HUES6 (cell line): ENCODE measurements around the gene SLC7A4.
"Not testable (repeated sequence)": the region's sequence is repeated elsewhere in the genome, so short reads cannot be mapped to it uniquely, and the experiment has no call there.

Source experiments
- H3K27ac ChIP-seq: 2 replicates; pipeline ENCODE4 v1.7.0; 2013; ENCODE audit warnings: low read depth, mild to moderate bottlenecking, low read length, inconsistent platforms
- H3K27me3 ChIP-seq: 2 replicates; pipeline ENCODE4 v1.6.1; 2013; ENCODE audit warnings: low read length; ENCODE audit not compliant: control insufficient read depth, insufficient read depth
- H3K36me3 ChIP-seq: 2 replicates; pipeline ENCODE4 v1.6.1; 2013; ENCODE audit warnings: low read length; ENCODE audit not compliant: control insufficient read depth, insufficient read depth
- H3K4me1 ChIP-seq: 2 replicates; pipeline ENCODE4 v1.6.1; 2013; ENCODE audit warnings: low read length; ENCODE audit not compliant: control insufficient read depth, insufficient read depth
- H3K4me3 ChIP-seq: 2 replicates; pipeline ENCODE4 v1.5.1; 2013; ENCODE audit warnings: low read depth, low read length
- H3K9ac ChIP-seq: one replicate; pipeline ENCODE4 v1.6.1; 2013; ENCODE audit warnings: mild to moderate bottlenecking, low read length
- H3K9me3 ChIP-seq: 2 replicates; pipeline ENCODE4 v1.6.1; 2013; ENCODE audit warnings: low read depth, low read length; ENCODE audit not compliant: control insufficient read depth, insufficient read depth

The SLC7A4 gene

GRCh38 chr22:21071796-21072195 is 39.4 kb upstream of the SLC7A4 start:
- not testable (repeated sequence) for H3K36me3 ChIP-seq, H3K4me1 ChIP-seq, H3K4me3 ChIP-seq, H3K27me3 ChIP-seq, H3K9ac ChIP-seq, H3K9me3 ChIP-seq, H3K27ac ChIP-seq

GRCh38 chr22:21070690-21071615 is 38.6 kb upstream of the SLC7A4 start:
- peaks cover 7% of the 10 kb centered on the region; the same call in 1 of the 2 replicates for H3K9me3 ChIP-seq
- H3K27ac ChIP-seq, result no peak overlapping the region
- no peaks in the 10 kb centered on the region for H3K36me3 ChIP-seq
- no peak overlapping the region for H3K9ac ChIP-seq
- no peaks in the 10 kb centered on the region for H3K27me3 ChIP-seq
- H3K4me3 ChIP-seq, result no peak overlapping the region
- H3K4me1 ChIP-seq, result no peaks in the 10 kb centered on the region

- no peak overlapping the region for H3K9ac ChIP-seq
- no peak overlapping the region for H3K4me3 ChIP-seq
- H3K4me1 ChIP-seq, result no peaks in the 10 kb centered on the region
- H3K27me3 ChIP-seq, result no peaks in the 10 kb centered on the region
- H3K27ac ChIP-seq, result no peak overlapping the region
- H3K36me3 ChIP-seq, result no peaks in the 10 kb centered on the region
- H3K9me3 ChIP-seq, result peaks cover 7% of the 10 kb centered on the region; the same call in 1 of the 2 replicates
Measured at GRCh38 chr22:21069375-21069774, 37.0 kb upstream of the SLC7A4 start.

GRCh38 chr22:21068681-21069276 is 36.4 kb upstream of the SLC7A4 start:
- no peaks in the 10 kb centered on the region for H3K27me3 ChIP-seq
- no peaks in the 10 kb centered on the region for H3K4me1 ChIP-seq
- peaks cover 7% of the 10 kb centered on the region; the same call in 1 of the 2 replicates for H3K9me3 ChIP-seq
- H3K9ac ChIP-seq, result no peak overlapping the region
- no peaks in the 10 kb centered on the region for H3K36me3 ChIP-seq
- H3K27ac ChIP-seq, result no peak overlapping the region
- no peak overlapping the region for H3K4me3 ChIP-seq

- Histone ChIP-seq H3K27me3 (no peaks in the 10 kb centered on the region), H3K4me3 (no peak overlapping the region), H3K36me3 (no peaks in the 10 kb centered on the region), H3K9me3 (peaks cover 7% of the 10 kb centered on the region; the same call in 1 of the 2 replicates), H3K27ac (no peak overlapping the region), H3K4me1 (no peaks in the 10 kb centered on the region), H3K9ac (no peak overlapping the region)
Measured at GRCh38 chr22:21067901-21068680, 35.7 kb upstream of the SLC7A4 start.

- Histone ChIP-seq H3K4me1 (no peaks in the 10 kb centered on the region), H3K36me3 (no peaks in the 10 kb centered on the region), H3K9ac (no peak overlapping the region), H3K27me3 (no peaks in the 10 kb centered on the region), H3K4me3 (no peak overlapping the region), H3K9me3 (peaks cover 5% of the 10 kb centered on the region; the same call in 1 of the 2 replicates), H3K27ac (no peak overlapping the region)
Measured at GRCh38 chr22:21067075-21067900, 34.9 kb upstream of the SLC7A4 start.

- Histone ChIP-seq H3K27me3 (no peaks in the 10 kb centered on the region), H3K4me1 (no peaks in the 10 kb centered on the region), H3K4me3 (no peak overlapping the region), H3K9ac (no peak overlapping the region), H3K9me3 (0 out of 2 replicates have a peak, but pooled peaks cover 3% of the 10 kb centered on the region), H3K27ac (no peak overlapping the region), H3K36me3 (no peaks in the 10 kb centered on the region)
Measured at GRCh38 chr22:21064917-21065864, 32.8 kb upstream of the SLC7A4 start.

- not testable (repeated sequence) for H3K9me3 ChIP-seq, H3K4me3 ChIP-seq, H3K27me3 ChIP-seq, H3K27ac ChIP-seq, H3K36me3 ChIP-seq, H3K9ac ChIP-seq, H3K4me1 ChIP-seq
Measured at GRCh38 chr22:21064425-21064824, 32.1 kb upstream of the SLC7A4 start.

GRCh38 chr22:21061660-21062321 is 29.4 kb upstream of the SLC7A4 start:
- not testable (repeated sequence) for H3K4me3 ChIP-seq, H3K27me3 ChIP-seq, H3K27ac ChIP-seq, H3K36me3 ChIP-seq, H3K9me3 ChIP-seq, H3K9ac ChIP-seq, H3K4me1 ChIP-seq
